Gastrocnemius medialis (tissue), 4 donors: ENCODE measurements around the gene URAD. TPM values are rescaled to one million over a fixed set of nuclear protein-coding genes. Genes with fewer than 3 reads are reported as not detected.

Experiments
- ATAC-seq, 2 donors: fragments of 150-250 bp; one replicate each; pipeline ENCODE4 v1.9.1; 2016
- DNase-seq, 2 donors: peaks; one replicate each; pipeline ENCODE4 v3.0.0-alpha.2; 2019
- H3K27ac ChIP-seq, 4 donors: fragments of 200-600 bp; sonication (generic); 1 replicate in 1 of 4; 2 replicates in 3 of 4; pipeline ENCODE4 v1.5.1; 2016 to 2018; ENCODE audit warnings: mild to moderate bottlenecking in 2 of 4, moderate library complexity in 1 of 4
- H3K27me3 ChIP-seq, 3 donors: fragments of 200-600 bp; sonication (generic) in 2 of 3; 1 replicate in 1 of 3; 2 replicates in 2 of 3; pipeline versions ENCODE4 v1.5.1 to v1.6.0; 2016 to 2019; ENCODE audit warnings: mild to moderate bottlenecking in 1 of 3, moderate library complexity in 1 of 3
- H3K36me3 ChIP-seq, 2 donors: fragments of 200-600 bp; sonication (generic) in 1 of 2; one replicate each; pipeline ENCODE4 v1.5.1; 2017 to 2018
- H3K4me1 ChIP-seq, 2 donors: fragments of 200-600 bp; sonication (generic) in 1 of 2; one replicate each; pipeline ENCODE4 v1.5.1; 2016 to 2017; ENCODE audit warnings: mild to moderate bottlenecking in 2 of 2
- H3K4me3 ChIP-seq, 4 donors: fragments of 200-600 bp; sonication (generic) in 3 of 4; 1 replicate in 1 of 4; 2 replicates in 3 of 4; pipeline ENCODE4 v1.5.1; 2016 to 2019; ENCODE audit warnings: mild to moderate bottlenecking in 2 of 4
- H3K9me3 ChIP-seq, 3 donors: fragments of 200-600 bp; sonication (generic) in 2 of 3; 1 replicate in 1 of 3; 2 replicates in 2 of 3; pipeline ENCODE4 v1.5.1; 2016 to 2019
- CTCF ChIP-seq, 5 experiments: fragments of 450-650 bp in 3 of 5; fragments of 200-600 bp in 2 of 5; sonication (generic) in 2 of 5; IDR thresholded peaks in 4 of 5; conservative IDR thresholded peaks in 1 of 5; 1 replicate in 4 of 5; 2 replicates in 1 of 5; pipeline ENCODE4 v1.5.1; 2016 to 2019; ENCODE audit warnings: antibody characterized with exemption in 5 of 5, mild to moderate bottlenecking in 3 of 5, moderate library complexity in 3 of 5
- POLR2A ChIP-seq, 2 donors: fragments of 450-650 bp; IDR thresholded peaks; one replicate each; pipeline ENCODE4 v1.6.1; 2017; ENCODE audit warnings: antibody characterized with exemption in 2 of 2, mild to moderate bottlenecking in 2 of 2, moderate library complexity in 2 of 2
- in situ Hi-C, 4 donors: fragments of 200-750 bp; cut with MboI; loops; one replicate each; pipeline versions ENCODE4 v1.15.0 to v1.8.0; 2017; ENCODE audit warnings: low sequenced_read_pairs in 4 of 4
- intact Hi-C: fragments of 100-400 bp; cut with DNase I; formaldehyde crosslinking; loops from one replicate; pipeline ENCODE4 v1.15.1; 2023; ENCODE audit warnings: low total_unique reads
- total RNA-seq, 4 donors: library from RNA; depleted of rRNA; stranded (reverse); fragments of >200 nt; gene quantifications; one replicate each; pipeline versions ENCODE4 v1.1.0 to v1.2.3, GENCODE V29; 2016

The URAD gene
- total RNA-seq, 4 donors from 2014 or later, result not detected

- Histone ChIP-seq H3K27ac (no peak overlapping the region), H3K4me1 (peaks cover 7 to 10% of the 10 kb centered on the region in 2 donors), H3K9me3 (no peaks in the 10 kb centered on the region), H3K27me3 (peaks cover 76 to 91% (median 88%) of the 10 kb centered on the region in 3 donors), H3K4me3 (peak overlapping the region in 1 of 4 donors; percentile 23), H3K36me3 (no peaks in the 10 kb centered on the region)
- no peak for TF ChIP-seq POLR2A (IDR thresholded peaks at IDR 0.05)
- no peak for TF ChIP-seq CTCF (IDR thresholded peaks at IDR 0.05 in 4 of 5, conservative IDR thresholded peaks at IDR 0.05 in 1 of 5)
- no peak for ATAC-seq
- DNase-seq, result no peak
- in situ Hi-C loops (loop anchor here (5.0 to 25.0 kb wide), 9 partner anchors 143 to 995 kb away; no protein-coding TSS in a partner anchor), intact Hi-C loops (loop anchor here (5.0 to 10.0 kb wide), 2 partner anchors 603 to 995 kb away; no protein-coding TSS in a partner anchor)
Measured at GRCh38 chr13:27979765-27980279, 8.7 kb downstream of the URAD start.

GRCh38 chr13:27979001-27979643 is 9.4 kb downstream of the URAD start:
- peaks cover 83 to 96% (median 96%) of the 10 kb centered on the region in 3 donors for H3K27me3 ChIP-seq
- no peak for DNase-seq
- peaks cover 7 to 10% of the 10 kb centered on the region in 2 donors for H3K4me1 ChIP-seq
- TF ChIP-seq CTCF (IDR thresholded peaks at IDR 0.05 in 4 of 5, conservative IDR thresholded peaks at IDR 0.05 in 1 of 5) (no peak), POLR2A (IDR thresholded peaks at IDR 0.05) (no peak)
- H3K27ac ChIP-seq, result no peak overlapping the region
- peak overlapping the region in 1 of 4 donors; percentile 23 for H3K4me3 ChIP-seq
- no peaks in the 10 kb centered on the region for H3K36me3 ChIP-seq
- intact Hi-C loops, result no loop called here
- no peak for ATAC-seq
- in situ Hi-C loops, result loop anchor here in 3 of 4 donors (25.0 kb wide), 4 partner anchors 142 to 992 kb away; no protein-coding TSS in a partner anchor
- no peaks in the 10 kb centered on the region for H3K9me3 ChIP-seq

- in situ Hi-C loops (loop anchor here in 3 of 4 donors (25.0 kb wide), 4 partner anchors 141 to 991 kb away; no protein-coding TSS in a partner anchor), intact Hi-C loops (no loop called here)
- Histone ChIP-seq H3K4me1 (peaks cover 7 to 10% of the 10 kb centered on the region in 2 donors), H3K9me3 (no peaks in the 10 kb centered on the region), H3K27me3 (peaks cover 86 to 95% (median 92%) of the 10 kb centered on the region in 3 donors), H3K4me3 (no peak overlapping the region), H3K27ac (no peak overlapping the region), H3K36me3 (no peaks in the 10 kb centered on the region)
- TF ChIP-seq POLR2A (IDR thresholded peaks at IDR 0.05) (no peak), CTCF (IDR thresholded peaks at IDR 0.05 in 4 of 5, conservative IDR thresholded peaks at IDR 0.05 in 1 of 5) (no peak)
- ATAC-seq (no peak), DNase-seq (no peak)
Measured at GRCh38 chr13:27978301-27978968, 10.1 kb downstream of the URAD start.

GRCh38 chr13:27977476-27978300 is 10.8 kb downstream of the URAD start:
- DNase-seq (no peak), ATAC-seq (no peak)
- Histone ChIP-seq H3K27ac (no peak overlapping the region), H3K4me3 (no peak overlapping the region), H3K27me3 (peaks cover 86 to 93% (median 92%) of the 10 kb centered on the region in 3 donors), H3K4me1 (peaks cover 7 to 10% of the 10 kb centered on the region in 2 donors), H3K9me3 (no peaks in the 10 kb centered on the region), H3K36me3 (no peaks in the 10 kb centered on the region)
- no peak for TF ChIP-seq CTCF (IDR thresholded peaks at IDR 0.05 in 4 of 5, conservative IDR thresholded peaks at IDR 0.05 in 1 of 5)
- TF ChIP-seq POLR2A (IDR thresholded peaks at IDR 0.05), result no peak
- in situ Hi-C loops, result loop anchor here in 3 of 4 donors (25.0 kb wide), 4 partner anchors 140 to 990 kb away; no protein-coding TSS in a partner anchor
- intact Hi-C loops, result loop anchor here (2.0 kb wide), 1 partner anchor 65 kb away; no protein-coding TSS in a partner anchor
